Thoracic aorta (tissue), 2 donors: ENCODE results near the gene TGM1. TPM values are rescaled to one million over a fixed set of nuclear protein-coding genes. Genes with fewer than 3 reads are reported as not detected.

Source experiments
- ATAC-seq: fragments of 150-250 bp; one replicate; pipeline ENCODE4 v1.8.0; 2017; ENCODE audit warnings: low read depth; ENCODE audit not compliant: insufficient number of reproducible peaks, low FRiP score
- DNase-seq: peaks from one replicate; pipeline ENCODE4 v3.0.0-alpha.2; 2020; ENCODE audit warnings: low spot score
- H3K27ac ChIP-seq, 2 donors: fragments of 200-600 bp; sonication (generic); 1 replicate in 1 of 2; 2 replicates in 1 of 2; pipeline ENCODE4 v1.5.1; 2016; ENCODE audit warnings: mild to moderate bottlenecking in 2 of 2, moderate library complexity in 2 of 2
- H3K27me3 ChIP-seq: fragments of 200-600 bp; sonication (generic); replicated peaks from 2 replicates; pipeline ENCODE4 v1.6.0; 2016; ENCODE audit warnings: mild to moderate bottlenecking; ENCODE audit not compliant: insufficient read depth
- H3K36me3 ChIP-seq: fragments of 200-600 bp; sonication (generic); one replicate; pipeline ENCODE4 v1.5.1; 2016
- H3K4me1 ChIP-seq, 2 donors: fragments of 200-600 bp; sonication (generic); 1 replicate in 1 of 2; 2 replicates in 1 of 2; pipeline versions ENCODE4 v1.5.1 to v1.6.0; 2016; ENCODE audit warnings: low read depth in 2 of 2, mild to moderate bottlenecking in 1 of 2; ENCODE audit not compliant: control insufficient read depth in 1 of 2
- H3K4me3 ChIP-seq: fragments of 200-600 bp; sonication (generic); 2 replicates; pipeline ENCODE4 v1.5.1; 2016; ENCODE audit warnings: mild to moderate bottlenecking
- H3K9me3 ChIP-seq: fragments of 200-600 bp; sonication (generic); 2 replicates; pipeline ENCODE4 v1.5.1; 2016
- CTCF ChIP-seq: fragments of 200-600 bp; sonication (generic); IDR thresholded peaks from one replicate; pipeline ENCODE4 v1.5.1; 2019; ENCODE audit warnings: antibody characterized with exemption
- total RNA-seq, 2 donors: library from RNA; depleted of rRNA; stranded (reverse); fragments of >200 nt; gene quantifications; one replicate each; pipeline versions ENCODE4 v1.1.0 to v1.2.3, GENCODE V29; 2016

TGM1 gene
- total RNA-seq, 2 donors from 2014 or later, result 0.21 TPM; not detected in 1

- H3K27ac ChIP-seq, result no peak overlapping the region
- no peak overlapping the region for H3K4me3 ChIP-seq
- DNase-seq (no peak), ATAC-seq (no peak)
- H3K4me1 ChIP-seq, result peaks cover 3 to 9% of the 10 kb centered on the region in 2 donors
- no peak for TF ChIP-seq CTCF
- H3K9me3 ChIP-seq, result no peaks in the 10 kb centered on the region
- no peaks in the 10 kb centered on the region for H3K27me3 ChIP-seq
- H3K36me3 ChIP-seq, result peaks cover 9% of the 10 kb centered on the region
Observed at GRCh38 chr14:24269910-24270536, 7.0 kb upstream of the TGM1 start.

GRCh38 chr14:24269368-24269767 lies 6.4 kb upstream of the TGM1 start:
- no peaks in the 10 kb centered on the region for H3K9me3 ChIP-seq
- DNase-seq (no peak), ATAC-seq (no peak)
- peaks cover 9% of the 10 kb centered on the region for H3K36me3 ChIP-seq
- H3K27ac ChIP-seq, result no peak overlapping the region
- H3K27me3 ChIP-seq, result no peaks in the 10 kb centered on the region
- H3K4me3 ChIP-seq, result no peak overlapping the region
- H3K4me1 ChIP-seq, result peaks cover 3 to 9% of the 10 kb centered on the region in 2 donors
- no peak for TF ChIP-seq CTCF

GRCh38 chr14:24268225-24268624 lies 5.2 kb upstream of the TGM1 start:
- H3K27ac ChIP-seq, result no peak overlapping the region
- H3K4me1 ChIP-seq, result peaks cover 3 to 9% of the 10 kb centered on the region in 2 donors
- H3K27me3 ChIP-seq, result no peaks in the 10 kb centered on the region
- peaks cover 9% of the 10 kb centered on the region for H3K36me3 ChIP-seq
- no peak for DNase-seq
- ATAC-seq, result no peak
- TF ChIP-seq CTCF, result no peak
- H3K9me3 ChIP-seq, result no peaks in the 10 kb centered on the region
- H3K4me3 ChIP-seq, result no peak overlapping the region

- TF ChIP-seq CTCF, result no peak
- Histone ChIP-seq H3K36me3 (peaks cover 9% of the 10 kb centered on the region), H3K4me1 (peaks cover 3 to 9% of the 10 kb centered on the region in 2 donors), H3K4me3 (no peak overlapping the region), H3K27me3 (no peaks in the 10 kb centered on the region), H3K9me3 (no peaks in the 10 kb centered on the region), H3K27ac (no peak overlapping the region)
- DNase-seq, result no peak
- ATAC-seq, result no peak
Observed at GRCh38 chr14:24267516-24267915, 4.5 kb upstream of the TGM1 start.

- no peak for TF ChIP-seq CTCF
- Histone ChIP-seq H3K36me3 (peaks cover 9% of the 10 kb centered on the region), H3K9me3 (no peaks in the 10 kb centered on the region), H3K4me3 (no peak overlapping the region), H3K27ac (no peak overlapping the region), H3K4me1 (peaks cover 0 to 4% of the 10 kb centered on the region in 2 donors), H3K27me3 (no peaks in the 10 kb centered on the region)
- ATAC-seq (no peak), DNase-seq (no peak)
Observed at GRCh38 chr14:24266344-24267244, 3.6 kb upstream of the TGM1 start.
